COLO668 (cell line): ENCODE data around the gene PKP4.
"Not testable (repeated sequence)": the region's sequence is repeated elsewhere in the genome, so short reads cannot be mapped to it uniquely, and the experiment has no call there.

Source experiments
- DNase-seq: peaks from one replicate; lab custom pipeline; 2025; ENCODE audit not compliant: unreplicated experiment; lab: John Stamatoyannopoulos, UW

The PKP4 gene

DNA sequence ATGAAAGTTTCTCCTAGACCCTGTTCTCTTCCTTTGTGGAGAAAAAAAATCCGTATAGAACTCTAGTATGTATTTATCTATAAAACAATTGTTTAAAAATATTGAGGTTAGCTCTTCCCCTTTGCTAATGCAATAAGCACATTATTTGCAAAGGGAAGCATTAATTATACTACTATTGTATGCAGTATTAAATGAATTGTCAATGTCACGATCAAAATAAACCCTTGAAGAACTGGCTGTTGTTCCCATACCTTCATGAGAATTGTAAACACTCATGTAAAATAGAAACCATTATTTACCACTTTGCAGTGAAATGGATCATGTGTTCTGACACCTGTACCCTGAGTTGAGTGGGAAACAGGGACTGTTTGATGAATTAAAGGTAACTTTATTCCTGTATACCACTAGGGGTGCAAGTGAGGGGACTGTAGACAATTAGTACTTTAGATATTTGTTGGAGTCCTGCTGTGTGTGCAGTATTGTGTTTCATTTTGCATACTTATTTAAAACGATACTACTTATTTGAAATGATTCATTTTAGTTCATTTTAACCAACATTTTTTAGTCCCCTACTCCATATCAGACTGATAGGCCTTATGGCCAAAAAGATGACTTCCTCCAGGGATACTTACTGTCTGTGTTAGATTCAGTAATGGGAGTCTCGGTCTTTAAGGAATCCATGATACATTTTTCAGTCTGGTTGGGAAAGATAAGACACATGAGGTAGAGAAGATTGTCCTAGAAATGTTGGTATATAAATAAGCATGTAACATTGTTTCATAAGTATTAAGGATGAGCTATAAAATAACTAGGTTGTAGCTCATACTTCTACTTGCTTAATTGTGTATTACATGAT lies 7.9 kb downstream of the PKP4 start:
- no peak for DNase-seq

DNA sequence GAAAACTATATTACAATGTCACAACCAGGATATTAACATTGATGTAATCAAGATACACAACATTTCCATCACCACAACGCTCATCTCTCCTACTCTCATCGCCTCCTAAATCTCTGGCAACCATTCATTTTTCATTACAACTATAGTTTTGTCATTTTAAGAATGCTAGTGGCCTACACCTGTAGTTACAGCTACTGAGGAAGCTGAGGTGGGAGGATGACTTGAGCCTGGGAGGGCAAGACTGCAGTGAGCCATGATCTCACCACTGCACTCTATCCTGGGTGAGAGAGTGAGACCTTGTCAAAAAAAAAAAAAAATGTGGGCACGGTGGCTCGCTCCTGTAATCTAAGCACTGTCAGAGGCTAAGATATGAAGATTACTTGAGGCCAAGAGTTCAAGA lies 10.5 kb downstream of the PKP4 start:
- DNase-seq = no peak

DNA sequence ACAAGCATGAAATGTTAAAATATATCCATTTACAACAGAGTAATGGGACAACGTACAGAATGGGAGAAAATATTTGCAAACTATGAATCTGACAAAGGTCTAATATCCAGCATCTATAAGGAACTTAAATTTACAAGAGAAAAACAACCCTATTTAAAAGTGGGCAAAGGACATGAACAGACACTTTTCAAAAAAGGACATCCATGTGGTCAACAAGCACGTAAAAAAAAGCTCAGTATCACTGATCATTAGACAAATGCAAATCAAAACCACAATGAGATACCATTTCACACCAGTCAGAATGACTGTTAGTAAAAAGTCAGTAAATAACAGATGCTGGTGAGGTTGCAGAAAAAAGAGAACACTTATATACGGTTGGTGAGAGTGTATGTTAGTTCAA lies 16.1 kb downstream of the PKP4 start:
- not testable (repeated sequence) for DNase-seq

DNA sequence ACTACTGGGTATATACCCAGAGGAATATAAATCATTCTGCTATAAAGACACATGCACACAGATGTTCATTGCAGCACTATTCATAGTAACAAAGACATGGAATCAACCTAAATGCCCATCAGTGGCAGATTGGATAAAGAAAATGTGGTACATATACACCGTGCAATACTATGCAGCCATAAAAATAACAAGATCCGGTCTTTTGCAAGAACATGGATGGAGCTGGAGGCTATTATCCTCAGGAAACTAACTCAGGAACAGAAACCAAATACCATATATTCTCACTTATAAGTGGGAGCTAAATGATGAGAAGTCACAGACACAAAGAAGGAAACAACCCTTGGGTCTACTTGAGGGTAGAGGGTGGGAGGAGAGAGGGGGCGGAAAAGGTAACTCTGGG lies 16.5 kb downstream of the PKP4 start:
- not testable (repeated sequence) for DNase-seq

- DNase-seq = no peak
These were observed 17.1 kb downstream of the PKP4 start for GRCh38 chr2:158473719-158474392.

GRCh38 chr2:158474526-158475011 lies 17.8 kb downstream of the PKP4 start:
- DNase-seq = not testable (repeated sequence)

GRCh38 chr2:158477202-158477601 lies 20.4 kb downstream of the PKP4 start:
- no peak for DNase-seq

GRCh38 chr2:158478237-158478636 lies 21.5 kb downstream of the PKP4 start:
- no peak for DNase-seq

DNA sequence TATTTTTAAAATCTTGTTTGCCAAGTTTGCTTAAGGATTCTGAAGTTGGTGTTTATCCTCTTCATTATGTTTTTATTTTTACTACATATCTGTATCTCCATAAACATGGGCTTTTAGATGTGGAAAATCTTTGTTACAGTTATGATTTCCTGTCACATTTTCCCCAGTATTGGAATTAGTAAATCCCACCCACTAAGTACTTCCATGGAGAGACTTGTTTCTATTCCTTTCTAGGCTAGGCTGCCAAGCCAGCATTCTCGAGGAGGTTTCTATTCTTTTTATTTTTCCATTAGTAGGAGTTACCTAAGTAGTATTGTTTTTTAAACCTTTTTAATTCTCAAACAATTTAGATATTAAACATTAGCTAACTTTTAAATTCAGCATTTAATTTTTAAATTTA lies 22.1 kb downstream of the PKP4 start:
- no peak for DNase-seq

GRCh38 chr2:158481116-158481515 lies 24.4 kb downstream of the PKP4 start:
- no peak for DNase-seq

GRCh38 chr2:158482594-158482993 lies 25.8 kb downstream of the PKP4 start:
- no peak for DNase-seq

GRCh38 chr2:158484892-158485556 lies 28.3 kb downstream of the PKP4 start:
- DNase-seq = no peak

- DNase-seq = no peak
These were observed 29.6 kb downstream of the PKP4 start for GRCh38 chr2:158486150-158486969.

DNA sequence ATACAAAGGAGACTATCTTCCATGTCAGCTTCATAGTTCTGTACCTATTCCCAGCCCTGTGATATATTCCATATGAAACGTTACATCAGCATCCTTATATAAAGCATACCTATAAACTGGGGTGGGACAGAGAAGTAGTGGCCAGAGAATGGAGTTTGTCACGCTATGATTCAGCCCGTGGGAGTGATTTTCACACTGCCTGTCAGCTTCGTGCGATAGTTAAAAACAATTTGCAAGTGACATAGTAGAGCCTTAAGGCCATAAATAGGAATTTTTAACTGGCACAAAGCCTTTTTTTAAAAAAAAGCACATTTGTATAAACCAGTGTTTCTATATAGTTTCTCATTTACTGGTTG lies 30.2 kb downstream of the PKP4 start:
- no peak for DNase-seq

DNA sequence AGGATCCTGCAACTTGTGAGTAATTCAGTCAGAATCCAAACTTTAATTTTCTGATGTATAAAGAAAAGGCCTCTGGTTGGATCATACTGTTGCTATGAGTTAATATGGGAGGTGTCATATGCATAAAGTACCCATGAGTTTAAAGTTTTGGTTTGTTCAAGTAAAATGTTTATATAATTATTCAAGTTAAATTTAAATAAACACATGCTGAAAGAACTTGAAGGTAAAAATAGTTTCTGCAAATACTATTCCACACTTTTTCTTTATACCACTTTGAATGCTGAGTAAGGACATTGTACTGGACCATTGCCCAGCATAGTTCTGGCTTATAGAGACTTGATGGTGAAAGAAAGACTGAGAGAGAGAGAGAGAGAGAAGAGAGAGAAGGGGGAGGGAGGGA lies 30.7 kb downstream of the PKP4 start:
- no peak for DNase-seq

GRCh38 chr2:158488442-158489216 lies 31.9 kb downstream of the PKP4 start:
- no peak for DNase-seq

- no peak for DNase-seq
These were observed 32.8 kb downstream of the PKP4 start for GRCh38 chr2:158489366-158490112.

DNA sequence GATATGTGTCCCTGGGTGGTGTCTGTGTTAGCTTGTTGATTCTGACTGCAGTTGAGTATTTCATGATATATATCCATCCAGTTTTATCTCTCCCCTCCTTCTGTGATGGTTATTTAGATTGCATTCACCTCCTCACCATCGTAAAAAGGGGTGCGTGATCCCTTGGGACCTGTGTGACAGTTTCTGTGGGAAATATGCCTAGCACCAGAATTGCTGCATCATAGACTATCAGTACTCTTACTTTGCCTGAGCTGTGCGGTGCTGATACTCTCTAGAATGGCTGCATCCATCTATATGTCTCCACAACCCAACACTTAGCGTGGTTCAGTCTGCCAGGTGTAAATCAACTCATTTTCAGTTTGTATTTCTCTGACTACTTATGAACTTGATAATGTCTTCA lies 34.3 kb downstream of the PKP4 start:
- no peak for DNase-seq

DNA sequence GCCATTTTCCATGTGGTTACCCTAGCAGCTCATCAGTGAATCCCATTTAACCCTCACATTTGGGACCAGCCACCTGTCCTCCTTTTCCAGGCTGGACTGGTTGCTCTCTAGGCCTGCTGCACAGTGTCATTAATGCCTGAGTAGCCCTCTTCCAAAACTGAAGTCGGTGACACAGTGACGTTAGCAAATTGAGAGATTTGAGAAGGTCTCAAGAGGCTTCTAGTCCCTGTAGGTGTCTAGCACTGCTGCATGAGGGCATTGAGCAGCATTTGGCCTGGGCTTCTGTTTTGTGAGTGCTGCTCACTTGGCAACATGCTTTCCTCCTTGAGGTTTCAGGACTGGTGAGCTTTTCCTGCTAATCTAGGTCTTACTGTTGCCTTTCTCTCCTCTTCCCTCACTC lies 36.7 kb downstream of the PKP4 start:
- no peak for DNase-seq

DNA sequence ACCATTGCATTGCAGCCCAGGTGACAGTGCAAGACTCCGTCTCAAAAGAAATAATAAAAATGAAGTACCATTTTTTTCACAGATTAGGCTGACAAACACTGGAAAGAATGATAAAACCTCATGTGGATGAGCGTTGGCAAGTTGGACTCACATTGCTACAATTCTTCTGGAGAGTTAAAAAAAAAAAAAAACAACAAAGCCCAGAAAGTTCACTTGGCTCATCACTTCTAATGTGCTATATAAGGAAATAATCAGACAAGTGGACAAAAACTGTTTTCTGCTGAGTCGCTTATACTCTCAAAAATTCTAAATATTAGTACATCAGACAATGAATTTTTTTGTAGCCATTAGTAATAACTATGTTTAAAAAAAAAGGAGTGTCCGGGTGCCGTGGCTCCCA lies 38.4 kb downstream of the PKP4 start:
- DNase-seq = no peak
